ENCODE results near the gene EFNA2.
A peak's percentile ranks its signal among the peaks of the same experiment; 100 is the strongest.

Gene EFNA2

GRCh38 chr19:1272423-1273262 is 13.0 kb upstream of the EFNA2 start:
- no peak for DNase-seq (ENCODE audit: low read depth in 2 of 2)

GRCh38 chr19:1273263-1274041 is 12.2 kb upstream of the EFNA2 start:
- no peak for DNase-seq (ENCODE audit: low read depth in 2 of 2)

GRCh38 chr19:1274081-1274851 is 11.4 kb upstream of the EFNA2 start:
- DNase-seq (ENCODE audit: low read depth in 2 of 2) = no peak

GRCh38 chr19:1274852-1275259 is 10.8 kb upstream of the EFNA2 start:
- DNase-seq (ENCODE audit: low read depth in 2 of 2) = no peak

- peak; percentile 94 to 95 for DNase-seq (ENCODE audit: low read depth in 2 of 2)
These were observed 10.3 kb upstream of the EFNA2 start, which contains the start of gene FAM174C for GRCh38 chr19:1275260-1275975. Gene FAM174C (plus strand): TSS chr19:1275530. CDS start chr19:1275550, 20 bp downstream.

- DNase-seq (ENCODE audit: low read depth in 2 of 2) = no peak
These were observed 9.6 kb upstream of the EFNA2 start for GRCh38 chr19:1275976-1276627.

- DNase-seq (ENCODE audit: low read depth in 2 of 2) = no peak
These were observed 9.0 kb upstream of the EFNA2 start for GRCh38 chr19:1276628-1277022.

GRCh38 chr19:1277061-1277460 is 8.6 kb upstream of the EFNA2 start:
- no peak for DNase-seq (ENCODE audit: low read depth in 2 of 2)

GRCh38 chr19:1278074-1278473 is 7.6 kb upstream of the EFNA2 start:
- no peak for DNase-seq (ENCODE audit: low read depth in 2 of 2)

GRCh38 chr19:1278713-1279660 is 6.7 kb upstream of the EFNA2 start:
- DNase-seq (ENCODE audit: low read depth in 2 of 2) = no peak

- DNase-seq (ENCODE audit: low read depth in 2 of 2) = peak; percentile 68 to 74
These were observed 5.8 kb upstream of the EFNA2 start for GRCh38 chr19:1279782-1280341.

- DNase-seq (ENCODE audit: low read depth in 2 of 2) = no peak
These were observed 4.8 kb upstream of the EFNA2 start for GRCh38 chr19:1280636-1281568.

GRCh38 chr19:1281569-1282287 is 3.9 kb upstream of the EFNA2 start:
- no peak for DNase-seq (ENCODE audit: low read depth in 2 of 2)

GRCh38 chr19:1282588-1283206 is 3.0 kb upstream of the EFNA2 start:
- no peak for DNase-seq (ENCODE audit: low read depth in 2 of 2)

GRCh38 chr19:1283207-1283916 is 2.3 kb upstream of the EFNA2 start:
- no peak for DNase-seq (ENCODE audit: low read depth in 2 of 2)

- no peak for DNase-seq (ENCODE audit: low read depth in 2 of 2)
These were observed 1.8 kb upstream of the EFNA2 start for GRCh38 chr19:1283917-1284292.

Data from stimulated activated CD4-positive, alpha-beta T cell treated with anti-CD3 and anti-CD28 coated beads, Interleukin-4, amount 100 ng/mL, for 48 hours (primary cell).